ENCODE measurements around the gene LRRFIP1. TPM values are rescaled to one million over a fixed set of nuclear protein-coding genes. Genes with fewer than 3 reads are reported as not detected.
A peak's percentile ranks its signal among the peaks of the same experiment; 100 is the strongest.

LRRFIP1 gene
- total and polyA plus RNA-seq, 10 donors = 40.4 to 164 (median 124) TPM

GRCh38 chr2:237631801-237632585 lies 4.6 kb downstream of the LRRFIP1 start:
- Histone ChIP-seq H3K27ac (no peak overlapping the region), H3K9me3 (peaks cover 0 to 11% (median 0%) of the 10 kb centered on the region in 8 donors), H3K4me1 (peaks cover 7 to 30% (median 19%) of the 10 kb centered on the region in 6 donors), H3K4me3 (no peak overlapping the region), H3K36me3 (peaks cover 0 to 7% (median 0%) of the 10 kb centered on the region in 6 donors), H3K27me3 (replicated peaks in 1 of 7) (peaks cover 0 to 65% (median 12%) of the 10 kb centered on the region in 7 donors)
- intact Hi-C loops (cut with DNase I; ENCODE audit: low total_unique reads) = no loop called here
- DNase-seq = no peak
- TF ChIP-seq CTCF (IDR thresholded peaks at IDR 0.05 in 8 of 11, conservative IDR thresholded peaks at IDR 0.05 in 3 of 11) = no peak
- TF ChIP-seq POLR2AphosphoS5 (IDR thresholded peaks at IDR 0.05) = no peak
- no peak for TF ChIP-seq POLR2A (IDR thresholded peaks at IDR 0.05)
- 84 to 94% (median 90%) methylated on average over 13 to 19 of the region's 19 CpGs for WGBS, 5 donors

DNA sequence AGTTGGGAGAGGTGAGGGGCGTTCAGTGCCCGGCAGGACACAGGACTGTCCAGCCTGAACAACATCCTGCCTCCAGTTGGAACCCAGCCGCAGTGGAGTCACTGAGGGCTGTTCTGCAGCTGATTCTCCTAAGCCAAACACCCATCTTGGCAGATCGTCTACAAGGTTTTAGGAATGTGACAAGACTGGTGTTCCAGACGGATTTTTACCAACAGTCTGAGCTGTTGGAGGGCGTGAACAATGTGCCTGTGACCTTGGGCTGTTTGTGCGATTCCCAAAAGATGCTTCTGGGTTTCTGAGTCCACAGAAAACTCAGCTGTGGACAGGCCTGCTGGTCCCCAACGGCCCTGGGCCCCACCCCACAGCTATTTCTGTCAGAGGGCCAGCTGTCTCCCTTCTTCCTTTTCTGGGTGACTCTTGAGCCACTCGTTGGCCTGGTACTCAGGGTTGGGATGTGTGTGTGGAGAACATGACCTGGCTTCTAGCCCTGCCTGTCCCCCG lies 5.7 kb downstream of the LRRFIP1 start:
- H3K9me3 ChIP-seq = peaks cover 0 to 11% (median 0%) of the 10 kb centered on the region in 8 donors
- peaks cover 5 to 25% (median 15%) of the 10 kb centered on the region in 6 donors for H3K4me1 ChIP-seq
- DNase-seq = no peak
- peaks cover 0 to 7% (median 0%) of the 10 kb centered on the region in 6 donors for H3K36me3 ChIP-seq
- WGBS, 5 donors = 68 to 100% (median 75%) methylated on average over 4 to 10 of the region's 10 CpGs
- H3K27ac ChIP-seq = peak overlapping the region in 2 of 8 donors; percentile 26 to 59
- peaks cover 0 to 54% (median 9%) of the 10 kb centered on the region in 7 donors for H3K27me3 ChIP-seq (replicated peaks in 1 of 7)
- intact Hi-C loops (cut with DNase I; ENCODE audit: low total_unique reads) = no loop called here
- TF ChIP-seq POLR2A (IDR thresholded peaks at IDR 0.05) (no peak), CTCF (IDR thresholded peaks at IDR 0.05 in 8 of 11, conservative IDR thresholded peaks at IDR 0.05 in 3 of 11) (no peak), POLR2AphosphoS5 (IDR thresholded peaks at IDR 0.05) (peak in 1 of 3 donors; percentile 11)
- H3K4me3 ChIP-seq = no peak overlapping the region

- DNase-seq = no peak
- 24 to 71% (median 43%) methylated on average over 1 of the region's 1 CpG for WGBS, 5 donors
- Histone ChIP-seq H3K9me3 (peaks cover 0 to 11% (median 0%) of the 10 kb centered on the region in 8 donors), H3K36me3 (peaks cover 0 to 6% (median 0%) of the 10 kb centered on the region in 6 donors), H3K4me3 (no peak overlapping the region), H3K27ac (no peak overlapping the region), H3K27me3 (replicated peaks in 1 of 7) (peaks cover 0 to 19% (median 0%) of the 10 kb centered on the region in 7 donors), H3K4me1 (peaks cover 0 to 8% (median 0%) of the 10 kb centered on the region in 6 donors)
- intact Hi-C loops (cut with DNase I; ENCODE audit: low total_unique reads) = no loop called here
- TF ChIP-seq POLR2A (IDR thresholded peaks at IDR 0.05) (no peak), CTCF (IDR thresholded peaks at IDR 0.05 in 8 of 11, conservative IDR thresholded peaks at IDR 0.05 in 3 of 11) (no peak), POLR2AphosphoS5 (IDR thresholded peaks at IDR 0.05) (no peak)
These were observed 9.2 kb downstream of the LRRFIP1 start for GRCh38 chr2:237636578-237636977.

Measured in spleen (tissue), 11 donors.